Thyroid gland (tissue), 4 donors: ENCODE results near the gene EXOC6. TPM values are rescaled to one million over a fixed set of nuclear protein-coding genes. Genes with fewer than 3 reads are reported as not detected.

Experiments
- DNase-seq, 2 donors: peaks; one replicate each; pipeline ENCODE4 v3.0.0-alpha.2; 2019
- H3K27ac ChIP-seq, 3 donors: fragments of 200-600 bp; sonication (generic); 1 replicate in 2 of 3; 2 replicates in 1 of 3; pipeline ENCODE4 v1.5.1; 2016 to 2019; ENCODE audit warnings: mild to moderate bottlenecking in 1 of 3, moderate library complexity in 1 of 3
- H3K27me3 ChIP-seq: fragments of 200-600 bp; sonication (generic); one replicate; pipeline ENCODE4 v1.5.1; 2019
- H3K36me3 ChIP-seq, 2 donors: fragments of 200-600 bp; sonication (generic); one replicate each; pipeline ENCODE4 v1.5.1; 2016 to 2019
- H3K4me1 ChIP-seq, 2 donors: fragments of 200-600 bp; sonication (generic); one replicate each; pipeline ENCODE4 v1.5.1; 2017 to 2019
- H3K4me3 ChIP-seq, 3 donors: fragments of 200-600 bp; sonication (generic); replicated peaks in 1 of 3; 1 replicate in 2 of 3; 2 replicates in 1 of 3; pipeline ENCODE4 v1.5.1; 2016; ENCODE audit warnings: mild to moderate bottlenecking in 1 of 3
- H3K9me3 ChIP-seq: fragments of 200-600 bp; sonication (generic); one replicate; pipeline ENCODE4 v1.5.1; 2017
- POLR2A ChIP-seq, 2 donors: fragments of 450-650 bp; IDR thresholded peaks; one replicate each; pipeline ENCODE4 v1.6.1; 2017; ENCODE audit warnings: antibody characterized with exemption in 2 of 2, mild to moderate bottlenecking in 2 of 2, moderate library complexity in 1 of 2
- WGBS, 2 donors: methylation state at CpG; one replicate each; pipeline ENCODE4 v1.1.5; 2017; 5-methylcytosine and 5-hydroxymethylcytosine counted together
- intact Hi-C: fragments of 100-400 bp; cut with DNase I; formaldehyde crosslinking; loops from one replicate; pipeline ENCODE4 v1.15.1; 2023
- total RNA-seq, 4 donors: library from RNA; depleted of rRNA; stranded (reverse); fragments of >200 nt; gene quantifications; one replicate each; pipeline ENCODE4 v1.2.3, GENCODE V29; 2016
- TF ChIP-seq, protein P1 (sequence below), 6 experiments: fragments of 200-600 bp in 3 of 6; fragments of 450-650 bp in 3 of 6; sonication (generic) in 3 of 6; IDR thresholded peaks; one replicate each; pipeline ENCODE4 v1.5.1; 2016 to 2019; ENCODE audit warnings: antibody characterized with exemption in 6 of 6, mild to moderate bottlenecking in 2 of 6, inconsistent platforms in 1 of 6, moderate library complexity in 1 of 6

EXOC6 gene
- total RNA-seq, 4 donors from 2014 or later: 51.6 to 74.0 (median 61.1) TPM

DNA sequence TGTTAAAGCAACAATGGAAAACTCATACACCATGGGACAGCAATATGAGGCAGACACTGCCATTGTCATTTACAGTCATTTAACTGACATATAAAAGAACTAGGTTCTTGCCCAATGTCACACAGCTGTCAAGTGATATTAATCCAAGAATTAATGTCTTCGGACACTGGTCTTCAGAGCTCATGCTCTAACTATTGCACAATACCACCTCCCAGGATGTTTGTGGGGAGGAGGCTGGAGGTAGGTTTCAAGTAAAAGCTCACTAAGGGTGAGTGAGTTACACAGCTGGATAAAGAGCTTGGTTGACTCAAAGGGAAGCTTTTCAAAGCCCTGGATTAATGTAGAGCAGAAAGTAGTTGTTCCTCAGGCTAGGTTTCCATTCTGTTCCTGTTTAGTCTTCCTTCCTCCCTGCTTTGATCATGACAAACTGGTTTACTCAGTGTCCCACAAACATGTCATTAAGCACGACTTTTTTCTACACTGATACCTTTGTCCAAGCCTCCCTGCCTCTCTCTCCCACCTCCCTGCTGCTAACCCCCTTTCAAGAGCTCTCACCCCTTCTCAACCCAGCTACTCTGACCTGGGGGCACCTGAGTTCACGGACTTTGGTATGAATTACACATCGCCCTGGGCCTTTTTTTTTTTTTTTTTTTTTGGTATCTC lies 987 bp upstream of the EXOC6 start:
- no peak overlapping the region for H3K4me3 ChIP-seq
- H3K9me3 ChIP-seq: no peaks in the 10 kb centered on the region
- DNase-seq: no peak
- intact Hi-C loops: no loop called here
- no peaks in the 10 kb centered on the region for H3K27me3 ChIP-seq
- H3K4me1 ChIP-seq: peaks cover 10 to 17% of the 10 kb centered on the region in 2 donors
- no peak for TF ChIP-seq POLR2A (IDR thresholded peaks at IDR 0.05)
- TF ChIP-seq, protein P1, sequence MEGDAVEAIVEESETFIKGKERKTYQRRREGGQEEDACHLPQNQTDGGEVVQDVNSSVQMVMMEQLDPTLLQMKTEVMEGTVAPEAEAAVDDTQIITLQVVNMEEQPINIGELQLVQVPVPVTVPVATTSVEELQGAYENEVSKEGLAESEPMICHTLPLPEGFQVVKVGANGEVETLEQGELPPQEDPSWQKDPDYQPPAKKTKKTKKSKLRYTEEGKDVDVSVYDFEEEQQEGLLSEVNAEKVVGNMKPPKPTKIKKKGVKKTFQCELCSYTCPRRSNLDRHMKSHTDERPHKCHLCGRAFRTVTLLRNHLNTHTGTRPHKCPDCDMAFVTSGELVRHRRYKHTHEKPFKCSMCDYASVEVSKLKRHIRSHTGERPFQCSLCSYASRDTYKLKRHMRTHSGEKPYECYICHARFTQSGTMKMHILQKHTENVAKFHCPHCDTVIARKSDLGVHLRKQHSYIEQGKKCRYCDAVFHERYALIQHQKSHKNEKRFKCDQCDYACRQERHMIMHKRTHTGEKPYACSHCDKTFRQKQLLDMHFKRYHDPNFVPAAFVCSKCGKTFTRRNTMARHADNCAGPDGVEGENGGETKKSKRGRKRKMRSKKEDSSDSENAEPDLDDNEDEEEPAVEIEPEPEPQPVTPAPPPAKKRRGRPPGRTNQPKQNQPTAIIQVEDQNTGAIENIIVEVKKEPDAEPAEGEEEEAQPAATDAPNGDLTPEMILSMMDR (IDR thresholded peaks at IDR 0.05): no peak
- WGBS, 2 donors: 46 to 51% methylated on average over 4 of the region's 4 CpGs
- no peaks in the 10 kb centered on the region for H3K36me3 ChIP-seq
- peak overlapping the region in 1 of 3 donors; percentile 68 for H3K27ac ChIP-seq

DNA sequence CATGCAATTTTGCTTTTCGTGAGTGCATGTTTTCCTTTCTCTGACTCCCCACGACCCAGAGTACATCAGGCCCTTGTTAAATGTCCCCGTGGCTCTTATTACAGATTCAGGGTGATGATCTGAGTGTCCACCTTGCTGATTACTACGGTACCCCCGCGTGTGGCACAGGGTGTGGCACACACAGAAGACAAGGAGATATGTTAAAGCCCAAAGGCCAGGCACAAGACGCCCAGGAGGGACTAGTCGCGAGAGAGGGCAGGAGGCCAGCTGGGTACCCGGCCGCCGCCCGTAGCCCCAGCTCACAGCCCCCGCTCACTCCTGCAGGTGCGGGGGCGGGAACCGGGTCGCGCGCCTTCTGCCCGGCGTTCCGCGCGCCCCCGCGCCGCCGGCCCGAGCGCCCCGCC lies 281 bp upstream of the EXOC6 start:
- intact Hi-C loops: no loop called here
- Histone ChIP-seq H3K4me3 (peak overlapping the region; percentile 52 to 72 (median 68)), H3K9me3 (no peaks in the 10 kb centered on the region), H3K27me3 (no peaks in the 10 kb centered on the region), H3K27ac (peak overlapping the region; percentile 68 to 90 (median 81)), H3K4me1 (peaks cover 10 to 17% of the 10 kb centered on the region in 2 donors), H3K36me3 (no peaks in the 10 kb centered on the region)
- TF ChIP-seq POLR2A (IDR thresholded peaks at IDR 0.05): no peak
- TF ChIP-seq, protein P1 (IDR thresholded peaks at IDR 0.05): no peak
- WGBS, 2 donors: 3 to 4% methylated on average over 6 of the region's 32 CpGs
- no peak for DNase-seq

DNA sequence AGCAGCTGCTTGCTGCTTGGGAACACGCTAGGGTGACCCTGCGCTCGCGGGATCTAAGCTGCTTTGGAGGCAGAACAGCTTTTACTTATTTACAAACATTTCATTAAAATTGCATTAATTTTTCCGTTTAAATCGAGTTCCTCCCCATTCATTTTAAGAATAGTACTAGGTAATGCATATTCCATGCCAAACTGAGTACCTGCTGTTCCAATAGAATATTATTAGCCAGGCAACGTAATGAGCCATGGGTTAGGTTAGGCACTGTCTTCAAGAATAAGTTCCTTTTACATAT lies 860 bp downstream of the EXOC6 start:
- WGBS, 2 donors: 1 to 2% methylated on average over 7 of the region's 7 CpGs
- intact Hi-C loops: no loop called here
- no peaks in the 10 kb centered on the region for H3K9me3 ChIP-seq
- H3K4me3 ChIP-seq: peak overlapping the region; percentile 52 to 86 (median 72)
- DNase-seq: no peak
- peaks cover 13 to 20% of the 10 kb centered on the region in 2 donors for H3K4me1 ChIP-seq
- no peak for TF ChIP-seq POLR2A (IDR thresholded peaks at IDR 0.05)
- TF ChIP-seq, protein P1 (IDR thresholded peaks at IDR 0.05): no peak
- H3K27ac ChIP-seq: peak overlapping the region in 2 of 3 donors; percentile 81 to 90
- no peaks in the 10 kb centered on the region for H3K36me3 ChIP-seq
- H3K27me3 ChIP-seq: no peaks in the 10 kb centered on the region

DNA sequence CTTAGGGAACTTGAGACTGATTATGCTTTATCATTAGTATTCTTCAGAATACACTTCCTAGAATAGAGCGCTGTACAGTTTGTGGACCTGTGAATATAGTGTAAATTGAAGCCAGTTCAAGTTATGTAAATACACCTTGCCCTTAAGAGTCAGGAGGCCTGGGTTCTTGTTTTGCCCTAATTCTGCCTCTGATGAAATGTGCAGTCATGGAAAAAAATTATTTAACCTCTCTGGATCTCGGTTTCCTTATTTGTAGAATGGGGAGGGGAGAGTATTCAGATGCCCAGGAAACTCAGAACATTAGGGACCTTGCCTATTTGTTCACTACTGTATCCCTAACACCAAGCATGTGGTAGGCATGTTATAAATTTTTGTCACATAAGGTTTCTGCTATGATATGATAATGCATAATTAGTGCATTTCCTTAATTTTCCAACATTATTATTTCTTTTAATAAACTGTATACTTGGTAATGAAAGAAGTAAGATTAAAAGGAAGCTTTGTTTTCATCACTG lies 1.3 kb downstream of the EXOC6 start:
- H3K27ac ChIP-seq: peak overlapping the region in 1 of 3 donors; percentile 90
- TF ChIP-seq, protein P1 (IDR thresholded peaks at IDR 0.05): no peak
- no peak for TF ChIP-seq POLR2A (IDR thresholded peaks at IDR 0.05)
- H3K4me1 ChIP-seq: peaks cover 13 to 21% of the 10 kb centered on the region in 2 donors
- no peaks in the 10 kb centered on the region for H3K9me3 ChIP-seq
- H3K27me3 ChIP-seq: no peaks in the 10 kb centered on the region
- no peaks in the 10 kb centered on the region for H3K36me3 ChIP-seq
- DNase-seq: no peak
- WGBS, 2 donors: 40 to 44% methylated on average over 2 of the region's 2 CpGs
- peak overlapping the region in 2 of 3 donors; percentile 72 to 86 for H3K4me3 ChIP-seq
- intact Hi-C loops: no loop called here

DNA sequence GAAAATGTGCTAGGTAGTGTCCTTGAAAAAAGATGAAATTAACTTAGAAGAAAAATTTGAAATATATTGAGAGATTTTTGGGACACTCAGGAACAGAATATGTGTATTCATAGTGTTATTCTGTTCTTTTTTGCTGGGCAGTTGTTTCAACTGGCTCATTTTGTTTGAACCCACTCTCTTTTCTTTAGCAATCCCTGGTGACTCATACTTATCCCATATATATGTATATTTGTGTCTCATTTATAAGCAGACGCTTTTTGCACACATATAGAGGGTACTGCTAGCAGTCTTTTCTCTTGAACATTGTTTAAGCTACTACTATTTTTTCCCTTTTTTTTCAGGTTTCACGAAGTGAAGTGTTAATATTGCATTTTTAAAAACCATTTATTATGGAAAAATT lies 1.9 kb downstream of the EXOC6 start:
- no peak for DNase-seq
- Histone ChIP-seq H3K9me3 (no peaks in the 10 kb centered on the region), H3K27me3 (no peaks in the 10 kb centered on the region), H3K4me3 (no peak overlapping the region), H3K36me3 (no peaks in the 10 kb centered on the region), H3K4me1 (peaks cover 13 to 21% of the 10 kb centered on the region in 2 donors), H3K27ac (no peak overlapping the region)
- WGBS, 2 donors: 85 to 89% methylated on average over 2 of the region's 2 CpGs
- TF ChIP-seq, protein P1 (IDR thresholded peaks at IDR 0.05): no peak
- no peak for TF ChIP-seq POLR2A (IDR thresholded peaks at IDR 0.05)
- intact Hi-C loops: no loop called here
